H1 (cell line): Measurements from ENCODE around the gene CARD11. TPM values are rescaled to one million over a fixed set of nuclear protein-coding genes. Genes with fewer than 3 reads are reported as not detected.

Source experiments
- CTCF ChIA-PET: fragments of 300-600 bp; sonication (Branson Sonifier 250); formaldehyde crosslinking; loops from one replicate; lab custom pipeline; 2021; ENCODE audit not compliant: partially characterized antibody; lab: Charles Lee
- POLR2A ChIA-PET: fragments of 300-600 bp; sonication (Branson Sonifier 250); formaldehyde crosslinking; loops from one replicate; lab custom pipeline; 2021; ENCODE audit warnings: inconsistent platforms; ENCODE audit not compliant: partially characterized antibody; lab: Charles Lee
- DNase-seq, 2 experiments: peaks; one replicate each; pipeline versions ENCODE4 v3.0.0 to v3.0.0-alpha.2; 2010 to 2022; ENCODE audit warnings: low spot score in 2 of 2, low read depth in 1 of 2, mixed read lengths in 1 of 2
- FAIRE-seq: peaks from 2 replicates; lab custom pipeline; 2011; peaks lifted over from hg19 to GRCh38; lab: Jason Lieb, UNC
- H2AFZ ChIP-seq: 2 replicates; pipeline ENCODE4 v1.8.1; 2012; ENCODE audit warnings: low read length, inconsistent platforms
- H2AK5ac ChIP-seq: 2 replicates; pipeline ENCODE4 v1.6.1; 2013; ENCODE audit warnings: low read depth, low read length
- H2BK120ac ChIP-seq: replicated peaks from 2 replicates; pipeline ENCODE3; 2013; ENCODE audit warnings: low read depth, low read length, inconsistent platforms
- H2BK12ac ChIP-seq: 2 replicates; pipeline ENCODE4 v1.6.1; 2013; ENCODE audit warnings: low read depth, low read length
- H2BK15ac ChIP-seq: 2 replicates; pipeline ENCODE4 v1.6.1; 2013; ENCODE audit warnings: low read length
- H2BK20ac ChIP-seq: 2 replicates; pipeline ENCODE4 v1.6.1; 2013; ENCODE audit warnings: low read length
- H2BK5ac ChIP-seq: 2 replicates; pipeline ENCODE4 v1.6.1; 2013; ENCODE audit warnings: low read depth, low read length
- H3K14ac ChIP-seq: 2 replicates; pipeline ENCODE4 v1.6.1; 2013; ENCODE audit warnings: inconsistent platforms; ENCODE audit not compliant: insufficient read length
- H3K18ac ChIP-seq: 2 replicates; pipeline ENCODE4 v1.6.1; 2013; ENCODE audit warnings: low read length; ENCODE audit errors: extremely low read depth
- H3K23ac ChIP-seq: 2 replicates; pipeline ENCODE4 v1.6.1; 2013; ENCODE audit warnings: inconsistent platforms; ENCODE audit not compliant: insufficient read length
- H3K23me2 ChIP-seq: 2 replicates; pipeline ENCODE4 v1.6.1; 2013; ENCODE audit warnings: low read depth, low read length
- H3K27ac ChIP-seq: 2 replicates; pipeline ENCODE4 v1.6.1; 2011; ENCODE audit warnings: low read depth, low read length, inconsistent platforms
- H3K27me3 ChIP-seq, 4 experiments: replicated peaks in 1 of 4; 1 replicate in 1 of 4; 2 replicates in 3 of 4; pipeline versions ENCODE4 v1.6.1 to v1.8.1; 2011 to 2013; ENCODE audit warnings: low read length in 3 of 4, mild to moderate bottlenecking in 3 of 4, inconsistent platforms in 2 of 4, mixed read lengths in 2 of 4, moderate library complexity in 1 of 4; ENCODE audit not compliant: control insufficient read depth in 3 of 4, insufficient read depth in 3 of 4; ENCODE audit errors: extremely low read depth in 1 of 4
- H3K36me3 ChIP-seq, 4 experiments: 2 replicates each; pipeline versions ENCODE4 v1.6.1 to v1.8.1; 2011 to 2013; ENCODE audit warnings: mild to moderate bottlenecking in 4 of 4, low read length in 3 of 4, moderate library complexity in 2 of 4, control low read depth in 1 of 4, inconsistent platforms in 1 of 4; ENCODE audit not compliant: insufficient read depth in 4 of 4, control insufficient read depth in 2 of 4
- H3K4ac ChIP-seq: replicated peaks from 2 replicates; pipeline ENCODE3; 2013; ENCODE audit warnings: low read length, low read depth, mixed read lengths, inconsistent platforms; ENCODE audit not compliant: insufficient read length
- H3K4me1 ChIP-seq, 4 experiments: replicated peaks in 1 of 4; 1 replicate in 1 of 4; 2 replicates in 3 of 4; pipeline versions ENCODE4 v1.6.1 to v1.8.1; 2011 to 2013; ENCODE audit warnings: low read length in 3 of 4, inconsistent platforms in 2 of 4, mixed read lengths in 1 of 4; ENCODE audit not compliant: insufficient read depth in 4 of 4, control insufficient read depth in 3 of 4
- H3K4me2 ChIP-seq, 2 experiments: 2 replicates each; pipeline versions ENCODE4 v1.6.1 to v1.8.1; 2011 to 2013; ENCODE audit warnings: low read depth in 2 of 2, low read length in 2 of 2, control low read depth in 1 of 2, inconsistent platforms in 1 of 2, mild to moderate bottlenecking in 1 of 2; ENCODE audit not compliant: insufficient read depth in 1 of 2
- H3K4me3 ChIP-seq, 4 experiments: fragments of 200-600, 300-600 bp in 1 of 4; sonication (generic), shearing (Covaris generic), sonication (Bioruptor Twin) in 1 of 4; 2 replicates each; pipeline versions ENCODE4 v1.5.1 to v1.8.1; 2011 to 2016; ENCODE audit warnings: low read length in 4 of 4, low read depth in 3 of 4, control low read depth in 2 of 4, inconsistent platforms in 2 of 4, mild to moderate bottlenecking in 2 of 4, mixed read lengths in 1 of 4, moderate library complexity in 1 of 4; ENCODE audit not compliant: insufficient read depth in 2 of 4; ENCODE audit errors: extremely low read depth in 1 of 4
- H3K56ac ChIP-seq: replicated peaks from 2 replicates; pipeline ENCODE3; 2013; ENCODE audit warnings: low read depth, mild to moderate bottlenecking, mixed read lengths, low read length, inconsistent platforms; ENCODE audit not compliant: insufficient read length
- H3K79me1 ChIP-seq: 2 replicates; pipeline ENCODE4 v1.6.1; 2013; ENCODE audit warnings: low read depth, low read length, control low read depth
- H3K79me2 ChIP-seq, 2 experiments: 2 replicates each; pipeline versions ENCODE4 v1.6.1 to v1.8.1; 2012 to 2013; ENCODE audit warnings: low read length in 2 of 2, mild to moderate bottlenecking in 2 of 2, inconsistent platforms in 1 of 2; ENCODE audit not compliant: insufficient read depth in 2 of 2, control insufficient read depth in 1 of 2
- H3K9ac ChIP-seq, 4 experiments: replicated peaks in 1 of 4; 1 replicate in 1 of 4; 2 replicates in 3 of 4; pipeline versions ENCODE4 v1.6.1 to v1.8.1; 2011 to 2013; ENCODE audit warnings: low read depth in 3 of 4, low read length in 3 of 4, control low read depth in 2 of 4, mild to moderate bottlenecking in 2 of 4, moderate library complexity in 2 of 4, inconsistent platforms in 1 of 4; ENCODE audit errors: extremely low read depth in 1 of 4
- H3K9me3 ChIP-seq, 2 experiments: 2 replicates each; pipeline versions ENCODE4 v1.6.1 to v1.8.1; 2012 to 2013; ENCODE audit warnings: mild to moderate bottlenecking in 2 of 2, moderate library complexity in 2 of 2, control low read depth in 1 of 2, inconsistent platforms in 1 of 2, low read depth in 1 of 2, low read length in 1 of 2, mixed read lengths in 1 of 2; ENCODE audit not compliant: insufficient read depth in 2 of 2
- H4K20me1 ChIP-seq, 2 experiments: replicated peaks in 1 of 2; 2 replicates each; pipeline versions ENCODE3 to v1.8.1; 2011 to 2013; ENCODE audit warnings: inconsistent platforms in 2 of 2, low read length in 2 of 2, mild to moderate bottlenecking in 1 of 2; ENCODE audit not compliant: insufficient read depth in 2 of 2, control insufficient read depth in 1 of 2
- H4K5ac ChIP-seq: 2 replicates; pipeline ENCODE4 v1.6.1; 2013; ENCODE audit warnings: low read length, low read depth, mixed read lengths, inconsistent platforms; ENCODE audit not compliant: insufficient read length
- H4K8ac ChIP-seq: 2 replicates; pipeline ENCODE4 v1.8.0; 2013; ENCODE audit warnings: mild to moderate bottlenecking, moderate library complexity, low read length, inconsistent platforms; ENCODE audit not compliant: insufficient read depth; ENCODE audit errors: extremely low read depth
- H4K91ac ChIP-seq: replicated peaks from 2 replicates; pipeline ENCODE3; 2013; ENCODE audit warnings: low read length, mixed read lengths, inconsistent platforms; ENCODE audit not compliant: insufficient read length
- BCL11A ChIP-seq, 2 experiments: IDR thresholded peaks; one replicate each; pipeline ENCODE4 v1.6.1; 2011; ENCODE audit warnings: low read depth in 2 of 2, low read length in 2 of 2, mild to moderate bottlenecking in 2 of 2
- WGBS, 2 experiments: shearing (Covaris generic) in 1 of 2; methylation state at CpG; one replicate each; pipeline versions ENCODE4 v1.1.6 to v1.1.7; 2013 to 2015; ENCODE audit warnings: low lambda C conversion rate in 2 of 2, mixed read lengths in 2 of 2, inconsistent platforms in 1 of 2, low coverage in 1 of 2, missing lambda C conversion rate in 1 of 2; ENCODE audit not compliant: insufficient replicate concordance in 2 of 2, insufficient coverage in 1 of 2, insufficient read length in 1 of 2; ENCODE audit errors: extremely low coverage in 1 of 2, missing lambda C conversion rate in 1 of 2; 5-methylcytosine and 5-hydroxymethylcytosine counted together
- polyA plus RNA-seq, 7 experiments: library from polyadenylated mRNA; depleted of rRNA in 3 of 7; stranded (reverse) in 5 of 7; unstranded in 2 of 7; fragments of >200 nt in 5 of 7; fragments of 200-250 nt in 2 of 7; gene quantifications; 1 replicate in 5 of 7; 2 replicates in 1 of 7; 4 replicates in 1 of 7; pipeline versions ENCODE4 v1.2.1 to v1.2.3, GENCODE V29; 2011 to 2013; ENCODE audit warnings: missing spikeins in 2 of 7, mixed read lengths in 2 of 7
- total RNA-seq: library from RNA; stranded (reverse); fragmentation: NEBNext Ultra II Directional; extraction: Animal tissue kit (Norgen Biotek cat#: 25700); gene quantifications from 2 replicates; pipeline ENCODE4 v1.2.1, GENCODE V29; 2021

Gene CARD11
- total and polyA plus RNA-seq, 2 of the 8 experiments (the other 6 are each of a cell fraction or from before 2014, with no cell fraction given): 12.6 to 29.8 TPM

DNA sequence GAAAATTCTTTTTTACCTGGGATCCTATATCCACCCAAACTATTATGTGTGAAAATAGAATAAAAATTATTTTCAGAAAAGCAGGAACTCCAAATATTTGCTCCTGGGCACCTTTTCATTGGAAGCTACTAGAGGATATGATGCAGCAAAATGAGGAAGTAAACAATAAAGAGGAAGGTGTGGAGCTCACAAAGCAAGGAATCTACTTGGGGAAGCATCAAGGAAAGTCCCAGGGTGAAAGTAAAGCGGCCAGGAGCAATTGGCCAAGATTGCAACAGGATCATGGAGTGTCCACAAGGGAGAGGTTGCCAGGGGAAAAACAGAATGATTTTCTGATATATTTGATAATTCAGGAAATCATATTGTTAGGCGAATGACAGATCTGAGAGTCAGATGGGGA lies 80.8 kb downstream of the CARD11 start:
- H3K9me3 ChIP-seq: peaks cover 6 to 13% of the 10 kb centered on the region in 2 experiments
- no peak overlapping the region for H2BK120ac ChIP-seq
- no peaks in the 10 kb centered on the region for H3K4me1 ChIP-seq
- CTCF ChIA-PET: interaction anchor here (0.6 kb wide), 1 partner anchor 20 kb away, joined by 3 read pairs; no protein-coding TSS in a partner anchor
- POLR2A ChIA-PET: no interaction called here
- no peak overlapping the region for H2BK5ac ChIP-seq
- no peak overlapping the region for H3K4me3 ChIP-seq
- H2BK15ac ChIP-seq: no peak overlapping the region
- H2BK20ac ChIP-seq: no peak overlapping the region
- no peak overlapping the region for H3K4ac ChIP-seq
- no peak overlapping the region for H3K14ac ChIP-seq
- no peak overlapping the region for H4K8ac ChIP-seq
- H4K5ac ChIP-seq: no peak overlapping the region
- no peak overlapping the region for H4K91ac ChIP-seq
- H3K23me2 ChIP-seq: no peaks in the 10 kb centered on the region
- H3K27me3 ChIP-seq: no peaks in the 10 kb centered on the region
- no peaks in the 10 kb centered on the region; the same call in 1 of the 2 replicates for H3K79me1 ChIP-seq
- no peak overlapping the region for H3K4me2 ChIP-seq
- TF ChIP-seq BCL11A (IDR thresholded peaks at IDR 0.05; ENCODE audit: low read depth in 2 of 2, low read length in 2 of 2): no peak
- H4K20me1 ChIP-seq: no peaks in the 10 kb centered on the region
- H2AK5ac ChIP-seq: no peak overlapping the region
- H3K27ac ChIP-seq: no peak overlapping the region
- 89% methylated on average over 2 of the region's 2 CpGs; no CpG with 5 or more reads in 1 of the 2 experiments for whole genome bisulfite sequencing, 2 experiments
- H3K23ac ChIP-seq: no peak overlapping the region
- H3K18ac ChIP-seq: no peak overlapping the region
- no peak overlapping the region for H3K56ac ChIP-seq
- DNase-seq (no peak), FAIRE-seq (no peak)
- H2BK12ac ChIP-seq: no peak overlapping the region
- H2AFZ ChIP-seq: no peak overlapping the region
- H3K79me2 ChIP-seq: no peaks in the 10 kb centered on the region
- H3K9ac ChIP-seq: no peak overlapping the region
- H3K36me3 ChIP-seq: no peaks in the 10 kb centered on the region
